Naive thymus-derived CD4-positive, alpha-beta T cell (primary cell): ENCODE measurements around the gene RAPGEF4. TPM values are rescaled to one million over a fixed set of nuclear protein-coding genes. Genes with fewer than 3 reads are reported as not detected.

Source experiments
- ATAC-seq: fragments of 150-1000 bp; cut with Tn5 transposase; 2 replicates; pipeline ENCODE4 v1.10.0; 2021; ENCODE audit warnings: mild to moderate bottlenecking, moderate library complexity
- CTCF ChIA-PET: fragments of 350-600 bp; sonication (Branson Sonifier 250); formaldehyde crosslinking; loops from one replicate; lab custom pipeline; 2021; ENCODE audit warnings: antibody characterized with exemption; lab: Charles Lee
- POLR2A ChIA-PET: fragments of 350-600 bp; sonication (Branson Sonifier 250); formaldehyde crosslinking; loops from one replicate; lab custom pipeline; 2021; ENCODE audit warnings: antibody characterized with exemption, inconsistent platforms; lab: Charles Lee
- DNase-seq, 9 donors: peaks; one replicate each; pipeline versions ENCODE4 v3.0.0 to v3.0.0-alpha.2; 2020 to 2022; ENCODE audit warnings: mixed read lengths in 1 of 9
- H3K27ac ChIP-seq: one replicate; pipeline ENCODE4 v1.7.0; 2013; ENCODE audit warnings: mild to moderate bottlenecking, low read depth, low read length, moderate library complexity
- H3K27me3 ChIP-seq, 2 donors: one replicate each; pipeline ENCODE4 v1.7.0; 2013; ENCODE audit warnings: low read length in 2 of 2, mild to moderate bottlenecking in 2 of 2, moderate library complexity in 2 of 2; ENCODE audit not compliant: control insufficient read depth in 2 of 2, insufficient read depth in 2 of 2
- H3K36me3 ChIP-seq, 3 experiments: 1 replicate in 2 of 3; 2 replicates in 1 of 3; pipeline ENCODE4 v1.7.0; 2013; ENCODE audit warnings: low read length in 3 of 3, mild to moderate bottlenecking in 3 of 3, moderate library complexity in 1 of 3; ENCODE audit not compliant: insufficient read depth in 3 of 3, control insufficient read depth in 2 of 3
- H3K4me1 ChIP-seq, 2 donors: one replicate each; pipeline ENCODE4 v1.7.0; 2013; ENCODE audit warnings: low read length in 2 of 2, mild to moderate bottlenecking in 2 of 2, moderate library complexity in 1 of 2; ENCODE audit not compliant: control insufficient read depth in 2 of 2, insufficient read depth in 2 of 2
- H3K4me3 ChIP-seq: 2 replicates; pipeline ENCODE4 v1.7.0; 2013; ENCODE audit warnings: mild to moderate bottlenecking, low read length
- H3K9me3 ChIP-seq, 3 experiments: 1 replicate in 2 of 3; 2 replicates in 1 of 3; pipeline ENCODE4 v1.7.0; 2013; ENCODE audit warnings: low read length in 3 of 3; ENCODE audit not compliant: control insufficient read depth in 2 of 3
- H3K27ac Mint-ChIP-seq, 9 donors: one replicate each; pipeline ENCODE4 v1.8.0; 2020 to 2022; ENCODE audit warnings: mixed read lengths in 9 of 9, mild to moderate bottlenecking in 8 of 9, moderate library complexity in 5 of 9, inconsistent platforms in 2 of 9
- H3K27me3 Mint-ChIP-seq, 5 donors: one replicate each; pipeline ENCODE4 v1.8.0; 2021 to 2022; ENCODE audit warnings: mixed read lengths in 5 of 5, mild to moderate bottlenecking in 1 of 5
- H3K36me3 Mint-ChIP-seq, 5 donors: one replicate each; pipeline ENCODE4 v1.8.0; 2020 to 2022; ENCODE audit warnings: mixed read lengths in 5 of 5, mild to moderate bottlenecking in 3 of 5, inconsistent platforms in 1 of 5
- H3K4me1 Mint-ChIP-seq, 7 donors: one replicate each; pipeline ENCODE4 v1.8.0; 2020 to 2022; ENCODE audit warnings: mixed read lengths in 7 of 7, mild to moderate bottlenecking in 3 of 7, inconsistent platforms in 1 of 7
- H3K4me3 Mint-ChIP-seq, 10 donors: one replicate each; pipeline ENCODE4 v1.8.0; 2020 to 2022; ENCODE audit warnings: mild to moderate bottlenecking in 10 of 10, mixed read lengths in 10 of 10, moderate library complexity in 6 of 10, inconsistent platforms in 2 of 10
- H3K9me3 Mint-ChIP-seq, 11 donors: one replicate each; pipeline ENCODE4 v1.8.0; 2020 to 2022; ENCODE audit warnings: mixed read lengths in 11 of 11, mild to moderate bottlenecking in 4 of 11, inconsistent platforms in 1 of 11, moderate library complexity in 1 of 11
- intact Hi-C, 2 donors: fragments of 100-400 bp; cut with micrococcal nuclease; formaldehyde crosslinking; loops; one replicate each; pipeline ENCODE4 v1.15.1; 2023
- polyA plus RNA-seq, 2 donors: library from polyadenylated mRNA; unstranded; fragments of 300-500 nt; fragmentation: Illumina TruSeq; gene quantifications; one replicate each; pipeline ENCODE4 v1.2.3, GENCODE V29; 2021
- total RNA-seq, 6 experiments: library from RNA in 5 of 6; stranded (reverse) in 5 of 6; gene quantifications; 1 replicate in 5 of 6; 2 replicates in 1 of 6; pipeline ENCODE4 v1.2.3 and lab custom pipeline; 2021 to 2026

The RAPGEF4 gene
- total and polyA plus RNA-seq, 7 experiments from 2014 or later = 0.39 to 2.5 (median 1.4) TPM; not detected in 2

DNA sequence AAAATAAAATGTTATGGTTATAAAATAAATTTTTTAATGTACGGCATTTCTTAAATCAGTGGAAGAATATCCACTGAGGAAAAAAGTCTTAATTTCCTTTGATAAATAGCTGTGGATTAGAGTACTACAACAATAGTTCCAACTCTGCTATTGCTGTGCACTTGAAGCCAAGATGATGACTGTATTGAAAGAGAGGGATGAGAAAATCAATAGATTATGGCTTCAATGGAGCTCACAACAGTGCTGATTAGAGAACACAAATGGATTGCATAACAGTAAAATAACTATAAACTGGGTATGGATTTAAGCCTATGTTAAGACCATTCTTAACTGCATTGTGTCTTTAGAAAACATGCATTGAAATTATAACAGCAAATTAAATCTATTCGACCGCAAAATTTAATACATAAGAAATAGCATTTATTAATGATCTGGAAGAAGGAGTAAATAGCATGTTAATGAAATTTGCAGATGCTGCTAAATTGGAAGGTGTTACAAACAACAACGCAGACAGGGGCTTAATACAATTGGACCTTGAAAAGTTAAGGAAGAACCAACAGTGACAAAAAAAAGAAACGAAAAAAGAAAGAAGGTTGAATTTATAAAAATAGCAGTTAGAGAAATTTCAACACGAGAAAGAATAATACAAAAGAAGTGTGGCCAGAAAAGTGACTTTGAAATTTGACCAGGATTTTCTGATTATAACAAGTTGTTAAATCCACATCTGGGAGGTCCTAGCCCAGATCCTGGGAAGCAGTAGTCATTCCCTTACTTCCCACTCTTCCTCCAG is 331.4 kb downstream of the RAPGEF4 start:
- peaks cover 24 to 60% (median 38%) of the 10 kb centered on the region in 5 donors for H3K27me3 Mint-ChIP-seq
- DNase-seq (no peak), ATAC-seq (no peak)
- ChIA-PET CTCF (no interaction called here), POLR2A (no interaction called here)
- H3K4me3 Mint-ChIP-seq = no peak overlapping the region
- no peaks in the 10 kb centered on the region for H3K4me1 Mint-ChIP-seq
- Histone ChIP-seq H3K36me3 (no peaks in the 10 kb centered on the region), H3K27ac (no peak overlapping the region), H3K4me3 (no peak overlapping the region), H3K9me3 (no peaks in the 10 kb centered on the region), H3K27me3 (no peaks in the 10 kb centered on the region), H3K4me1 (no peaks in the 10 kb centered on the region)
- no peak overlapping the region for H3K27ac Mint-ChIP-seq
- H3K36me3 Mint-ChIP-seq = no peaks in the 10 kb centered on the region
- no peaks in the 10 kb centered on the region for H3K9me3 Mint-ChIP-seq
- intact Hi-C loops = no loop called here

DNA sequence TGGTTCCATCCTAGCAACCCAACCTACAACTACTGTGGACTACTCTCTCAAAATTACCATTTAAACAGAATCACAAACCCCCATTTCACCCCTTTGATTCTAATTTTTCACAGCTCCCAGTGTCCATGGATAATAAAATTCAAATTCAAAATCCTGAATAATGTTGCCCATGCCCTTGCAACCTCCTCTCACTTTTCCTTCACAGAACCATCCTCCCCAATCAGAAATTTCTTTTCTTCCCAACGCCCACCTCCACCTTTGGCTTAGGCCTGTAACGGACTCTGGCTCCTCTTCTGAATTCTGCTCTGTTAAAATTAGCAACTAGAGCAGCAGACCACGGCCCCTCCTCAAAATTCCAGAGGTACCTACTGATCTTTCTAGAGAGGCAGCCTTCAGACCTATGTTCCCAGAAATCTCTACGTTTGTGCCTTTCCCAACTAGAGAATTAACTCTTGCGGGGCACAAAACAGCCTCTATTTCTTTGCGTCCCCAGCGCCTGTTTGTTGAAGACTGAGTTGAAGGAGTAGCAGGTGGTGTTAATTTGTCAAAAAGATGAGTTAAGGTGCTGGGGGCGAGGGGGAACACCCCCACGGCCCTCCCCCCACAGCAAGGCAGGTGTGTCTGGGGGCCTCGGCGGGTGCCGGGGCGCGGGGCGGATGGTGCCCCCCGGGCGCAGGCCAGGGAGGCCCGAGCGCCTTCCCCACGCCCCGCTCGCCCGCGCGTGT is 339.6 kb downstream of the RAPGEF4 start:
- no peak overlapping the region for H3K27ac ChIP-seq
- ATAC-seq (no peak), DNase-seq (no peak)
- H3K27me3 ChIP-seq = no peaks in the 10 kb centered on the region
- Mint-ChIP-seq H3K27ac (peak overlapping the region in 2 of 9 donors; percentile 23 to 64), H3K27me3 (peaks cover 32 to 53% (median 45%) of the 10 kb centered on the region in 5 donors), H3K4me1 (peaks cover 6 to 25% (median 15%) of the 10 kb centered on the region in 7 donors), H3K36me3 (peaks cover 0 to 3% (median 0%) of the 10 kb centered on the region in 5 donors), H3K9me3 (peaks cover 0 to 3% (median 0%) of the 10 kb centered on the region in 11 donors), H3K4me3 (peak overlapping the region; percentile 56 to 84 (median 78))
- ChIA-PET POLR2A (no interaction called here), CTCF (no interaction called here)
- H3K9me3 ChIP-seq = no peaks in the 10 kb centered on the region
- intact Hi-C loops = loop anchor here in 1 of 2 donors (1.0 to 5.0 kb wide), 4 partner anchors 62 to 518 kb away; partner anchors contain the start of genes CDCA7 and PDK1
- H3K4me3 ChIP-seq = no peak overlapping the region
- no peaks in the 10 kb centered on the region for H3K36me3 ChIP-seq
- H3K4me1 ChIP-seq = peaks cover 0 to 10% of the 10 kb centered on the region in 2 donors

DNA sequence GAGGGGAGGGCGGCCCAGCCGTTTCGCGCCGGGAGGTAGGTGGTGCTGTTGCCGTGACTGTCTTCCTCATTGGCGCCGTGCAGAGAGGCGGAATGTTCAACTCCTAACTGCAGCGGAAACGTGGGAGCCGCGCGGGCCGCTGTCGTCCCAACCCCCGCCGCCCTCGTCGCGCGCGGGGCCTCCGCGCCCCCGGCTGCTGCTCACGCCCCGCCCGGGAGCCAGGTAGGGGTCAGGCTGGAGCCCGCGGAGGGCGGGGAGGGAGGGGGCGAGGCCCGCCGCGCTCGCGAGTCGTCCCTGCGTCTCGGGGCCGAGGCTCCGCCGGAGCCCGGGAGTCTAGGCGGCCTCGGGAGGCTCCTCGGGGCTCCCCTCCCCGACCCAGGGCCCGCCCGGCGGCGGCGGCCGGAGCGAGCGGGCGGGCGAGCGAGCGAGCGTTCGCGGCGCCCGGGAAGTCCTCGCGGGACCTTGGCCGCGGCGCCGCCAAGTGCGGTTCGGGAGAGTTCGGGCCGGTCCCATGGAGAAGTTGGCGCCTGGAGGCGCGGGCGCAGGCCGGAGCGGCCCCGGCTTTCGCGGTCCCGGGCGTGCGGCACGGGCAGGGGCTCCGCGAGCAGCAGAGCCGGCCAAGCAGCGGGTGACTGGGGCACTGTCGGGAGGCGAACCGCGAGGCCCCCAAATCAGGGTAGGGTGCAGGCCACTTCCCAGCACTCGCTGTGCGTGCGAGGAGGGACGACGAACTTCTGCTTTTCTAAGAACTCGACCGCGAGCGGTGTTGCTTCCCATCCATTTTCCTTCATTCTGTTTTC is 340.3 kb downstream of the RAPGEF4 start, which contains the start of gene MAP3K20:
MAP3K20 (plus strand) TSS at position 66 of the 800 bp plus-strand sequence. CDS start 15,186 bp downstream, outside the sequence.
- intact Hi-C loops = loop anchor here in 1 of 2 donors (1.0 to 5.0 kb wide), 4 partner anchors 61 to 519 kb away; partner anchors contain the start of genes CDCA7 and PDK1

DNA sequence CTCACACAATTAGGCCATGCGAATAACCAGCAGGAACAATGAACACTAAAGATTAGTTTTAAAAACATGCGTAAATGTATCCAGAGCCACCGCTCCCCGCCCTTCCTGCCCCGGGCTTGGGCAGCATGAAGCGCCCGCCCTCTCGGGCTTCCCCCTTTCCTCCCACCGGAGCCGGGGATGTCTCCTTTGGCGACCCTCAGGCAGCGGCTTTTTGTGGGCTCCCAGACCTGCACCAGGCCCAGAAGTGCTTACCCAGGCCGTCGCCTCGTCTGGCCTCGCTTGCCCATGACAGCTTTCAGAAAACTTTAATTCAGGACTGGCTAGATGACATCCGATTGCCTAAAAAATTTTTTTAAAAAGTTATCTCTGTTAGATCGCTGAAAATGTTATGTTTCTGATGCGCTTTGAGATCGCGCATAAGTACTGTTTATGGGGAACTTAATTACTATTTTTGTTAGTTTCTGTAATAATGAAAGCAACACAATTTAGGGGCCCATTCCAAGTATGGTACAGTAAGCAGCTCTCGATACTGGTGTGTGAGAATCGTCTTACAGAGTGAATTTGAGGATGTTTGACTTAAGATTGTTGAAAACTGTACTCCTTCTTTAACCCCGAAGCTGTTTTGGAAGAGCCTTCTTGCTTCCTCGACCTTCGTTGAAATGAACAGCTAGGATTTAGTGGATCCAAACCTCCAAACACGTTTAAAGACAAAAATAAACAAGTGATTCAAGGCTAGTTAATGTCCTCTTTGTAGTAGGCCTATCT is 341.1 kb downstream of the RAPGEF4 start:
- POLR2A ChIA-PET = no interaction called here
- peak in 5 of 9 donors; percentile 4 to 34 (median 7) for DNase-seq
- peaks cover 30 to 65% (median 46%) of the 10 kb centered on the region in 5 donors for H3K27me3 Mint-ChIP-seq
- Histone ChIP-seq H3K27me3 (no peaks in the 10 kb centered on the region), H3K27ac (no peak overlapping the region), H3K4me1 (peaks cover 0 to 10% of the 10 kb centered on the region in 2 donors), H3K4me3 (peak overlapping the region; percentile 45), H3K9me3 (no peaks in the 10 kb centered on the region), H3K36me3 (no peaks in the 10 kb centered on the region)
- CTCF ChIA-PET = no interaction called here
- peaks cover 6 to 27% (median 15%) of the 10 kb centered on the region in 7 donors for H3K4me1 Mint-ChIP-seq
- intact Hi-C loops = loop anchor here in 1 of 2 donors (5.0 kb wide), 2 partner anchors 61 to 519 kb away; partner anchors contain the start of gene PDK1
- H3K27ac Mint-ChIP-seq = peak overlapping the region in 1 of 9 donors; percentile 72
- H3K9me3 Mint-ChIP-seq = peaks cover 0 to 3% (median 0%) of the 10 kb centered on the region in 11 donors
- peaks cover 0 to 7% (median 0%) of the 10 kb centered on the region in 5 donors for H3K36me3 Mint-ChIP-seq
- H3K4me3 Mint-ChIP-seq = peak overlapping the region; percentile 25 to 89 (median 80)
- ATAC-seq = peak; percentile 23

More for the DNA sequence above, 340.3 kb downstream of the RAPGEF4 start, which contains the start of gene MAP3K20:
- Mint-ChIP-seq H3K27ac (peak within 1 kb of the TSS in 2 of 9 donors; percentile 23 to 72), H3K4me3 (peak within 1 kb of the TSS; percentile 56 to 89 (median 80)), H3K27me3 (peaks cover 30 to 57% (median 39%) of the 10 kb centered on the region in 5 donors), H3K9me3 (peaks cover 0 to 3% (median 0%) of the 10 kb centered on the region in 11 donors), H3K36me3 (peaks cover 0 to 4% (median 0%) of the 10 kb centered on the region in 5 donors), H3K4me1 (peaks cover 6 to 25% (median 15%) of the 10 kb centered on the region in 7 donors)
- Histone ChIP-seq H3K27me3 (no peaks in the 10 kb centered on the region), H3K9me3 (no peaks in the 10 kb centered on the region), H3K4me3 (peak within 1 kb of the TSS; percentile 45), H3K36me3 (no peaks in the 10 kb centered on the region), H3K4me1 (peaks cover 0 to 10% of the 10 kb centered on the region in 2 donors), H3K27ac (no peak within 1 kb of the TSS)
- peak; percentile 84 for ATAC-seq
- ChIA-PET CTCF (no interaction called here), POLR2A (no interaction called here)
- peak in 6 of 9 donors; percentile 13 to 73 (median 27) for DNase-seq

DNA sequence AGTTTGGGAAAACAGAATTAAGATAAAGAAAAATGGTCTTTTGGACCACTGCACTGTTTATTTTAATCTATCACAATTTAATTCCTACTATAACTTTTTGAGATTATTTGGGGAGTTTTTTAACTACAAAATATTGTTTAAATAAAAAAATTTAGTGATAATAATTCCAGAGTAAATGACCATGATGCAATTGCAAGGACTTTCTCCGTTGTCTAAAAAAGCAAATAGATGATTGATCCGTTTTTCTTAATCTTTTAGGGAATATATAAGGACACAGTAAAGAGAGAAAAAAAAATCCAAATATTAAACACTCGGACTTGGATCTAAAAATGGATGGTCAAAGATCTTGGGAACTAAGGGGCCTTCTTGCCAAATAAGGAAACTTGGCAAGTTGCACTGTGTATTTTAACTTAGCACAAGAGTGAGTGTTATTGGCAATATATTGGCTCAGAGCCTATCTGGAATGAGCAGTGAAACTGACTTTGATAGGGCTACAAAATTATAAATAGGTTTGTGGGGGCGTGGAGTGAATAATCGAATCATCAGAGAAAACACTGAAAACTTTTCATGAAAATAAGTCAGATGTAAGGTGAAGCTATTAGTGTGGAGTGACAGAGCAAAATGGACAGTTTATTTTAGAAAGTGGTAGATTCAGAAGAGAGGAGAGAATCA is 342.0 kb downstream of the RAPGEF4 start:
- H3K36me3 Mint-ChIP-seq = peaks cover 0 to 11% (median 0%) of the 10 kb centered on the region in 5 donors
- peaks cover 26 to 63% (median 43%) of the 10 kb centered on the region in 5 donors for H3K27me3 Mint-ChIP-seq
- Histone ChIP-seq H3K4me1 (peaks cover 0 to 10% of the 10 kb centered on the region in 2 donors), H3K27ac (no peak overlapping the region), H3K4me3 (no peak overlapping the region), H3K9me3 (no peaks in the 10 kb centered on the region), H3K36me3 (no peaks in the 10 kb centered on the region), H3K27me3 (no peaks in the 10 kb centered on the region)
- ChIA-PET POLR2A (no interaction called here), CTCF (no interaction called here)
- H3K4me1 Mint-ChIP-seq = peaks cover 6 to 27% (median 16%) of the 10 kb centered on the region in 7 donors
- DNase-seq (no peak), ATAC-seq (no peak)
- H3K4me3 Mint-ChIP-seq = peak overlapping the region in 4 of 10 donors; percentile 74 to 82 (median 78)
- no peak overlapping the region for H3K27ac Mint-ChIP-seq
- intact Hi-C loops = loop anchor here in 1 of 2 donors (5.0 kb wide), 2 partner anchors 60 to 520 kb away; partner anchors contain the start of gene PDK1
- H3K9me3 Mint-ChIP-seq = peaks cover 0 to 4% (median 0%) of the 10 kb centered on the region in 11 donors
